ENCODE measurements around the gene FAM114A1. TPM values are rescaled to one million over a fixed set of nuclear protein-coding genes. Genes with fewer than 3 reads are reported as not detected.

The FAM114A1 gene
- total and polyA plus RNA-seq, 2 of the 8 experiments (the other 6 are each of a cell fraction or from before 2014, with no cell fraction given) = 9.5 to 12.0 TPM

DNA sequence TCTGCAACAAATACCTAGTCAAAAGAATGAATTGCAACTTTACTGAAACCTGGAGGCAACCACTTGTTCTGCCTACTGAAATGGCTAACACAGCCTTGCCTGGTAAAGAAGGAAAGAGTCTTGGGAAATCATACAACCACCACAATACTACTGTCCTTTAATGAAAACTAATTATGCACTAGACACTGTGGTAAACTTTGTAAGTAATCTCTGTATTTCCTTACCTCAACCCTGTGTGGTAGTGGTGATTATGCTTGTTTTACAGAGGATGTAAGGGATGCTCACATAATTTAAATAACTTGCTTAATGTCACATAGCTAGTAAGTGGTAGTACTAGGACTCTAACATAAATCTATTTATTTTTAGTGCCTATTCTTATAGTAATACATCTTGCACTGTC lies 119.9 kb downstream of the FAM114A1 start:
- FAIRE-seq (no peak), DNase-seq (ENCODE audit: low read depth in 1 of 2, low spot score in 2 of 2) (no peak)
- no peaks in the 10 kb centered on the region for H3K79me2 ChIP-seq (ENCODE audit: control insufficient read depth in 1 of 2, insufficient read depth in 2 of 2, low read length in 2 of 2)
- TF ChIP-seq SP1 (IDR thresholded peaks at IDR 0.05; ENCODE audit: low read depth, low read length) (no peak), RAD21 (IDR thresholded peaks at IDR 0.05 in 1 of 2, conservative IDR thresholded peaks at IDR 0.05 in 1 of 2; ENCODE audit: low read depth in 2 of 2, low read length in 2 of 2) (no peak), POU5F1 (IDR thresholded peaks at IDR 0.05; ENCODE audit: low read depth, low read length) (no peak), POLR2A (IDR thresholded peaks at IDR 0.05; ENCODE audit: control extremely low read depth in 1 of 2, low read depth in 2 of 2, low read length in 2 of 2) (no peak), TEAD4 (IDR thresholded peaks at IDR 0.05; ENCODE audit: low read depth, low read length) (no peak), JUN (IDR thresholded peaks at IDR 0.05; ENCODE audit: low read depth, low read length) (no peak), TAF7 (optimal IDR thresholded peaks at IDR 0.05; ENCODE audit: borderline replicate concordance, low read depth, low read length) (no peak), CBX8 (IDR thresholded peaks at IDR 0.05; ENCODE audit: borderline replicate concordance, low read depth, low read length) (no peak), YY1 (IDR thresholded peaks at IDR 0.05; ENCODE audit: low read depth, low read length) (no peak)
- H3K18ac ChIP-seq (ENCODE audit: extremely low read depth, low read length) = no peak overlapping the region
- no peaks in the 10 kb centered on the region for H3K36me3 ChIP-seq (ENCODE audit: control insufficient read depth in 2 of 4, insufficient read depth in 4 of 4, low read length in 3 of 4)
- no peak overlapping the region for H3K14ac ChIP-seq (ENCODE audit: insufficient read length)
- no peaks in the 10 kb centered on the region; a peak in 1 of 7 replicates for H3K4me1 ChIP-seq (replicated peaks in 1 of 4; ENCODE audit: control insufficient read depth in 3 of 4, insufficient read depth in 4 of 4, low read length in 3 of 4)
- H4K5ac ChIP-seq (ENCODE audit: insufficient read length, low read depth, low read length) = no peak overlapping the region
- H2BK120ac ChIP-seq (replicated peaks; ENCODE audit: low read depth, low read length) = no peak overlapping the region
- H2BK12ac ChIP-seq (ENCODE audit: low read depth, low read length) = no peak overlapping the region
- no peaks in the 10 kb centered on the region for H3K23me2 ChIP-seq (ENCODE audit: low read depth, low read length)
- no peak overlapping the region for H4K8ac ChIP-seq (ENCODE audit: extremely low read depth, insufficient read depth, low read length)
- no peak overlapping the region for H2AFZ ChIP-seq (ENCODE audit: low read length)
- no peak overlapping the region for H3K56ac ChIP-seq (replicated peaks; ENCODE audit: insufficient read length, low read depth, low read length)
- H3K27me3 ChIP-seq (replicated peaks in 1 of 4; ENCODE audit: control insufficient read depth in 3 of 4, extremely low read depth in 1 of 4, insufficient read depth in 3 of 4, low read length in 3 of 4) = no peaks in the 10 kb centered on the region
- POLR2A ChIA-PET (ENCODE audit: partially characterized antibody) = no interaction called here
- no peak overlapping the region for H3K9ac ChIP-seq (replicated peaks in 1 of 4; ENCODE audit: extremely low read depth in 1 of 4, low read depth in 3 of 4, low read length in 3 of 4)
- H2BK20ac ChIP-seq (ENCODE audit: low read length) = no peak overlapping the region
- no peaks in the 10 kb centered on the region for H3K79me1 ChIP-seq (ENCODE audit: low read depth, low read length)
- no peak overlapping the region for H3K4ac ChIP-seq (replicated peaks; ENCODE audit: insufficient read length, low read depth, low read length)
- CTCF ChIA-PET (ENCODE audit: partially characterized antibody) = interaction anchor here (1.6 kb wide), 1 partner anchor 8 kb away, joined by 3 read pairs; no protein-coding TSS in a partner anchor
- H3K27ac ChIP-seq (ENCODE audit: low read depth, low read length) = no peak overlapping the region
- H4K91ac ChIP-seq (replicated peaks; ENCODE audit: insufficient read length, low read length) = no peak overlapping the region
- no peak overlapping the region for H2BK15ac ChIP-seq (ENCODE audit: low read length)
- no peak overlapping the region for H3K4me2 ChIP-seq (ENCODE audit: insufficient read depth in 1 of 2, low read depth in 2 of 2, low read length in 2 of 2)
- H4K20me1 ChIP-seq (replicated peaks in 1 of 2; ENCODE audit: control insufficient read depth in 1 of 2, insufficient read depth in 2 of 2, low read length in 2 of 2) = no peaks in the 10 kb centered on the region
- H2BK5ac ChIP-seq (ENCODE audit: low read depth, low read length) = no peak overlapping the region
- no peaks in the 10 kb centered on the region for H3K9me3 ChIP-seq (ENCODE audit: insufficient read depth in 2 of 2, low read depth in 1 of 2, low read length in 1 of 2)
- H3K4me3 ChIP-seq (ENCODE audit: extremely low read depth in 1 of 4, insufficient read depth in 2 of 4, low read depth in 3 of 4, low read length in 4 of 4) = no peak overlapping the region
- no peak overlapping the region for H2AK5ac ChIP-seq (ENCODE audit: low read depth, low read length)
- no peak overlapping the region for H3K23ac ChIP-seq (ENCODE audit: insufficient read length)

All from H1 (cell line).